CD4-positive, alpha-beta T cell treated with Interleukin-17A for 4 hours (primary cell): ENCODE results near the gene PRAMEF6.
"Not testable (repeated sequence)": the region's sequence is repeated elsewhere in the genome, so short reads cannot be mapped to it uniquely, and the experiment has no call there.

Experiments
- DNase-seq: peaks from one replicate; pipeline ENCODE4 v3.0.0-alpha.2; 2020; ENCODE audit warnings: mixed read lengths

The PRAMEF6 gene

GRCh38 chr1:12947480-12947879 is at the start of gene PRAMEF6:
PRAMEF6 (minus strand) TSS chr1:12947580; CDS start chr1:12942518, 5,062 bp downstream.
- DNase-seq: not testable (repeated sequence)

- not testable (repeated sequence) for DNase-seq
These were observed 23.0 kb downstream of the PRAMEF6 start for GRCh38 chr1:12924368-12924767.

- DNase-seq: not testable (repeated sequence)
These were observed 25.6 kb downstream of the PRAMEF6 start for GRCh38 chr1:12921749-12922148.

GRCh38 chr1:12916310-12916709 is 31.1 kb downstream of the PRAMEF6 start, which contains the start of gene PRAMEF7:
PRAMEF7 (plus strand) TSS chr1:12916610; CDS start chr1:12917693, 1,083 bp downstream.
- DNase-seq: not testable (repeated sequence)

GRCh38 chr1:12903793-12904572 is 43.4 kb downstream of the PRAMEF6 start:
- DNase-seq: not testable (repeated sequence)

- not testable (repeated sequence) for DNase-seq
These were observed 48.2 kb downstream of the PRAMEF6 start for GRCh38 chr1:12899186-12899585.

GRCh38 chr1:12898170-12898569 is 49.2 kb downstream of the PRAMEF6 start, which contains the start of gene PRAMEF10:
PRAMEF10 (minus strand) TSS chr1:12898270; CDS start chr1:12895847, 2,423 bp downstream.
- DNase-seq: not testable (repeated sequence)
